H1 (cell line): ENCODE measurements around the gene MSTO1. TPM values are rescaled to one million over a fixed set of nuclear protein-coding genes. Genes with fewer than 3 reads are reported as not detected.

Experiments
- CHD7 ChIP-seq: fragments of 300-600 bp; sonication (generic); IDR thresholded peaks from 2 replicates; pipeline ENCODE4 v1.7.1; 2012; ENCODE audit warnings: low read length, moderate library complexity, mild to moderate bottlenecking, inconsistent platforms; ENCODE audit not compliant: insufficient replicate concordance
- MAFK ChIP-seq: IDR thresholded peaks from 2 replicates; pipeline ENCODE4 v1.6.1; 2012; ENCODE audit warnings: low read depth, mild to moderate bottlenecking, improper control_type of control experiment, low read length
- POU5F1 ChIP-seq: IDR thresholded peaks from 2 replicates; pipeline ENCODE4 v1.6.1; 2011; ENCODE audit warnings: low read depth, mild to moderate bottlenecking, low read length, moderate library complexity
- TCF12 ChIP-seq: IDR thresholded peaks from 2 replicates; pipeline ENCODE4 v1.6.1; 2011; ENCODE audit warnings: low read depth, mild to moderate bottlenecking, low read length
- TEAD4 ChIP-seq: IDR thresholded peaks from 2 replicates; pipeline ENCODE4 v1.6.1; 2012; ENCODE audit warnings: low read depth, low read length, inconsistent platforms, mixed read lengths
- polyA plus RNA-seq, 7 experiments: library from polyadenylated mRNA; depleted of rRNA in 3 of 7; stranded (reverse) in 5 of 7; unstranded in 2 of 7; fragments of >200 nt in 5 of 7; fragments of 200-250 nt in 2 of 7; gene quantifications; 1 replicate in 5 of 7; 2 replicates in 1 of 7; 4 replicates in 1 of 7; pipeline versions ENCODE4 v1.2.1 to v1.2.3, GENCODE V29; 2011 to 2013; ENCODE audit warnings: missing spikeins in 2 of 7, mixed read lengths in 2 of 7
- total RNA-seq: library from RNA; stranded (reverse); fragmentation: NEBNext Ultra II Directional; extraction: Animal tissue kit (Norgen Biotek cat#: 25700); gene quantifications from 2 replicates; pipeline ENCODE4 v1.2.1, GENCODE V29; 2021

MSTO1 gene
- total and polyA plus RNA-seq, 2 of the 8 experiments (the other 6 are each of a cell fraction or from before 2014, with no cell fraction given) = 40.5 to 51.0 TPM

GRCh38 chr1:155569988-155570592 lies 39.9 kb upstream of the MSTO1 start (continued):
- no peak for TF ChIP-seq MAFK
- no peak for TF ChIP-seq TCF12
- TF ChIP-seq CHD7 = no peak
- TF ChIP-seq TEAD4 = no peak
- TF ChIP-seq POU5F1 = no peak
